ENCODE data around the gene NPNT. TPM values are rescaled to one million over a fixed set of nuclear protein-coding genes. Genes with fewer than 3 reads are reported as not detected.
A peak's percentile ranks its signal among the peaks of the same experiment; 100 is the strongest.

NPNT gene
- total and polyA plus RNA-seq, 5 experiments from 2014 or later: not detected

- Mint-ChIP-seq H3K36me3 (peaks cover 0 to 13% (median 0%) of the 10 kb centered on the region in 3 donors), H3K9me3 (peaks cover 0 to 3% (median 0%) of the 10 kb centered on the region in 9 donors), H3K27ac (no peak overlapping the region), H3K4me1 (peaks cover 0 to 9% (median 3%) of the 10 kb centered on the region in 4 donors), H3K4me3 (peak overlapping the region in 2 of 10 donors; percentile 41 to 55), H3K27me3 (peaks cover 51 to 85% (median 64%) of the 10 kb centered on the region in 5 donors)
- POLR2A ChIA-PET: no interaction called here
- DNase-seq: no peak
- no peak for ATAC-seq
Measured at GRCh38 chr4:105895583-105896460, 551 bp downstream of the NPNT start.

- DNase-seq: no peak
- Mint-ChIP-seq H3K4me1 (peaks cover 0 to 9% (median 3%) of the 10 kb centered on the region in 4 donors), H3K9me3 (peaks cover 0 to 3% (median 0%) of the 10 kb centered on the region in 9 donors), H3K36me3 (peaks cover 0 to 13% (median 0%) of the 10 kb centered on the region in 3 donors), H3K27me3 (peaks cover 47 to 78% (median 64%) of the 10 kb centered on the region in 5 donors), H3K4me3 (peak overlapping the region in 2 of 10 donors; percentile 24 to 41), H3K27ac (no peak overlapping the region)
- ATAC-seq: no peak
- POLR2A ChIA-PET: no interaction called here
Measured at GRCh38 chr4:105896461-105896942, 1.2 kb downstream of the NPNT start.

DNA sequence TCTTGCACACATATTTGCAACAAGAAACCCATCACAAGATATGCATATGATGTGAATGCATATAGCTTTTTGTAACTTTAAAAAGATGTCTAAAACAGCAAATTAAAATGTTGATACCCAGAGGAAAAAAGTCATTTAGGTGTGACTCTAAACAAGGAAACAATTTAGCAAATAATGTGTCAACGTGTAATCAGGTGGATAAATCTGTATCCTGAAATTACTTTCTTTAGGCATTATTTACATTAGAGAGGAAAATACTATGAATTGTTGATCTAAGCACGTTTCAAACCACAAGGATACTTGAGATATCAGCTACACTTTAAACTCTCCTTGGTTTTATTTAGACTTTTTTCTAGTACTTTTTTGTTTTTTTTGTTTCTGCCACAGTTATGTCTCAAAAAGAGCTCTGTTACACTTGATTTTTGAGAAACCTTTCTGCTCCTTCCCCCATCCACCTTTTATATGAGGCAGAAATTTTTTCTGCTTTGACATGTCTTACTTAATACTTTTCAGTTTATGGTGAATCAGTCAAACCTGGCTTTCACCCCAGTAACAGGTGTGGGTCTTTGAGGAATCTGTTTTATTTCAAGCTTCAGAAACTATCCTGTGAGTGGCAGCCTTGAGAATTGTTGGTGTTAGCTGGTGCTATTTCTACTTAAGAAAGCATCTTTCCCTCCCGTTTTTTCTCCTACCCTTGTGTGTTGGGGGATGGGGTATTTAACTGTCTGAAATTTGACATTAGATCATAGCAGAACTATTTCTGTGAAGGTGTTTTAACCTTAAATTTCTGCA, 1.9 kb downstream of the NPNT start:
- Mint-ChIP-seq H3K4me1 (peaks cover 0 to 9% (median 3%) of the 10 kb centered on the region in 4 donors), H3K27me3 (peaks cover 46 to 74% (median 65%) of the 10 kb centered on the region in 5 donors), H3K36me3 (peaks cover 0 to 13% (median 0%) of the 10 kb centered on the region in 3 donors), H3K4me3 (no peak overlapping the region), H3K27ac (no peak overlapping the region), H3K9me3 (peaks cover 0 to 3% (median 0%) of the 10 kb centered on the region in 9 donors)
- POLR2A ChIA-PET: no interaction called here
- DNase-seq (no peak), ATAC-seq (no peak)

GRCh38 chr4:105900541-105900940, 5.3 kb downstream of the NPNT start:
- Mint-ChIP-seq H3K4me3 (no peak overlapping the region), H3K4me1 (peaks cover 0 to 7% (median 3%) of the 10 kb centered on the region in 4 donors), H3K27ac (no peak overlapping the region), H3K36me3 (peaks cover 0 to 5% (median 0%) of the 10 kb centered on the region in 3 donors), H3K27me3 (peaks cover 30 to 67% (median 45%) of the 10 kb centered on the region in 5 donors), H3K9me3 (peaks cover 0 to 2% (median 0%) of the 10 kb centered on the region in 9 donors)
- DNase-seq (no peak), ATAC-seq (no peak)
- POLR2A ChIA-PET: no interaction called here

- Mint-ChIP-seq H3K36me3 (peaks cover 0 to 5% (median 0%) of the 10 kb centered on the region in 3 donors), H3K9me3 (peaks cover 0 to 2% (median 0%) of the 10 kb centered on the region in 9 donors), H3K4me1 (no peaks in the 10 kb centered on the region), H3K27me3 (peaks cover 18 to 60% (median 31%) of the 10 kb centered on the region in 5 donors), H3K27ac (no peak overlapping the region), H3K4me3 (no peak overlapping the region)
- ATAC-seq (no peak), DNase-seq (no peak)
- POLR2A ChIA-PET: no interaction called here
Measured at GRCh38 chr4:105902550-105903262, 7.4 kb downstream of the NPNT start.

GRCh38 chr4:105909787-105910281, 14.6 kb downstream of the NPNT start:
- Mint-ChIP-seq H3K36me3 (no peaks in the 10 kb centered on the region), H3K4me3 (no peak overlapping the region), H3K27me3 (peaks cover 1 to 14% (median 4%) of the 10 kb centered on the region in 5 donors), H3K4me1 (no peaks in the 10 kb centered on the region), H3K27ac (no peak overlapping the region), H3K9me3 (peaks cover 0 to 2% (median 0%) of the 10 kb centered on the region in 9 donors)
- DNase-seq (no peak), ATAC-seq (no peak)
- POLR2A ChIA-PET: no interaction called here

DNA sequence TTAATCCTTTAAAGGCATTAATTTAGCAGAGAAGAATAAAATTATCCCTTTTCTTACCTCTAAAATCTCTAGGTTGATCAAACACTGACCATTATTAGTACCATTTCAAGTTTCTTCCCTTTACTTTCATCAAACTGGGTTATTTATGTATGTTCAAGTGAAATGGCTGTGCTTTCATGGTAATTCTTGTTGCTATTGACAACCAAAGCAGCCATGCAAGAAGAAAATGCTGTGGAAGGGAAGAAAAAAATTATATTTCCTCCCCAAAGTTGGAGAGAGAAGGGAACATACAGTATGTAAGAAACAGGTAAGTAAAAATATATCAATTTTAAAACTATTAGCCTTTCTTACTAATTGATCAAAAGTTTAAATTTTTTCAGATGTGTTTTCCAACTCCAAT, 16.2 kb downstream of the NPNT start:
- POLR2A ChIA-PET: no interaction called here
- Mint-ChIP-seq H3K36me3 (no peaks in the 10 kb centered on the region), H3K9me3 (no peaks in the 10 kb centered on the region), H3K4me3 (no peak overlapping the region), H3K4me1 (no peaks in the 10 kb centered on the region), H3K27me3 (peaks cover 0 to 3% (median 1%) of the 10 kb centered on the region in 5 donors), H3K27ac (no peak overlapping the region)
- DNase-seq (no peak), ATAC-seq (no peak)

- ATAC-seq: no peak
- H3K27me3 Mint-ChIP-seq: peaks cover 0 to 3% (median 0%) of the 10 kb centered on the region in 5 donors
- H3K36me3 Mint-ChIP-seq: no peaks in the 10 kb centered on the region
- DNase-seq: no peak
- no peak overlapping the region for H3K27ac Mint-ChIP-seq
- H3K9me3 Mint-ChIP-seq: no peaks in the 10 kb centered on the region
- H3K4me1 Mint-ChIP-seq: no peaks in the 10 kb centered on the region
- H3K4me3 Mint-ChIP-seq: no peak overlapping the region
- POLR2A ChIA-PET: no interaction called here
Measured at GRCh38 chr4:105912633-105913032, 17.4 kb downstream of the NPNT start.

DNA sequence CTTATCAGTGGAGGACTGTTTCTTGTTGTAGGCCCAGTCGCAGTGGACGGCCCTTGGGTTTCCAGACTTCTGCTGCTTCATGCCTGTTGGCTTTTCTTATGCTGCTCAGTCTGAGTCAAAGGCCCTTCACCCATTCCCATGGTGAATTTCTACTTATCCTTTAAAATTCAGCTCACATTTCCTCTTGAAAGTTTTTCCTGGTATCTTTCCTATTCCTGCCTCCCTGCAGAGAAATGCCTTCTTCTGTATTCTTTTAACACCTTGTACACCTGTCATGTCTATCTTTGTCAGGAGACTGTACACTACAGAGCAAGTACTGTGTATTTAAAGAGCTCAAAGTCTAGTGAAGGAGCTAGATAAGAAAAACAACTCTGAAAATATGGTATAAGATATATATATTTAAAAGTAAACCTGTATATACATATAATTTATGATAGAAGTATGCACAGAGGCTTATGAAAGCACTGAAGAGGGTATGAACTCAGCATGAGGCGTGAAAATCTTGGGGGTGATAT, 22.0 kb downstream of the NPNT start:
- H3K27ac Mint-ChIP-seq: no peak overlapping the region
- peaks cover 0 to 3% (median 0%) of the 10 kb centered on the region in 5 donors for H3K27me3 Mint-ChIP-seq
- H3K4me1 Mint-ChIP-seq: no peaks in the 10 kb centered on the region
- POLR2A ChIA-PET: no interaction called here
- no peak overlapping the region for H3K4me3 Mint-ChIP-seq
- no peak for DNase-seq
- H3K9me3 Mint-ChIP-seq: no peaks in the 10 kb centered on the region
- no peak for ATAC-seq
- H3K36me3 Mint-ChIP-seq: no peaks in the 10 kb centered on the region

DNA sequence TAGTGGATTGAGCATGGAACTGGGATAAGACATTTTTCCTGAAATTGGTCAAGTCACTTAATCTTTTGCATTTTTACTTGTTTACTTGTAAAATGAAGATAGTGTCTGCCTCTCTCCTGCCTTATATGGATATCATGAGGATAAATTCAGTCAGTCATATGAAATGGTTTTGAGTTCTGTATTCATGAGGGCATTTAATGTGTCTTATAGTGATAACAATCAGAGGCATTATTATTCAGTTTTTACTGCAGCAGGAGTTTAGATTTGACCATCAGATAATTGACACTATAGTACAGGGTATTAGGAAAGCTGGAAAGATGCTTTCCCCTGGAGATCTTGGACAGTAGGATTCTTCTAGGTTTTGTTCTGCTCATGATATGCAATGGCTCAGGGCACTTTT, 26.0 kb downstream of the NPNT start:
- no peaks in the 10 kb centered on the region for H3K9me3 Mint-ChIP-seq
- no peaks in the 10 kb centered on the region for H3K4me1 Mint-ChIP-seq
- no peak overlapping the region for H3K4me3 Mint-ChIP-seq
- DNase-seq (no peak), ATAC-seq (no peak)
- no peaks in the 10 kb centered on the region for H3K36me3 Mint-ChIP-seq
- POLR2A ChIA-PET: no interaction called here
- peaks cover 0 to 5% (median 0%) of the 10 kb centered on the region in 5 donors for H3K27me3 Mint-ChIP-seq
- no peak overlapping the region for H3K27ac Mint-ChIP-seq

DNA sequence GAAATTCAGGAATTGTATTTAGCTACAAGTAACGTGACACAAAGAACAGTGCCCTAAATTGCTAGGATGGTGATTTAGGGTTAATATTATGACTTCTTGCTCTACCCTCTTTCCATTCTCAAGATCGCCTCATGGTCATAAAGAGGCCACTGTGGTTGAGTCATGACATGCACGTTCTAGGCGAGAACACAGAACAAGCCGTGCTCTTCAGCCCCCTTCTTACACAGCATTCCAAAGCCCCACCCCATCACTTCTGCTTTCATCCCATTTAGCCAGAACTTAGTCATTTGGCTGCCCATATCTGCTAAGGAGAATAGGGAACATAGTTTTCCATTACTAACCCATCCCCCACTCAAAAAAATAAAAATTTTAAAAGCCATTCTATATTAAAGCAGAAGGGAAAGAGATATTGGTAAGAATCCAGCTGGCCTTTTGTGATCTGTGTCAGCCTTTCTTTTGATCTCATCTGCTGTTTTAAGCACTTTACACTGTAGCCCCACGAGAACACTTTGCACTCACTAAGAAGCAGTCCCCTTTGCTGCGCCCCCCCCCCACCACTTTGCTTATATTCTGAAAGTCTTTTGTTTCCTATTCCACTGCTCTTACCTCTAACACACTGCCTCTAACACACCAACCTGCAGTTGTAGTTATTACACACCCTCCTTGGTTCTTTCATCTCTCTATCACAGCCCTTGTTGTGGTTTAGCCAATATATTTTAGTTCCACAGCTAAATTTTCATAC, 28.4 kb downstream of the NPNT start:
- Mint-ChIP-seq H3K9me3 (no peaks in the 10 kb centered on the region), H3K4me1 (no peaks in the 10 kb centered on the region), H3K4me3 (no peak overlapping the region), H3K27ac (no peak overlapping the region), H3K36me3 (no peaks in the 10 kb centered on the region), H3K27me3 (peaks cover 0 to 5% (median 0%) of the 10 kb centered on the region in 5 donors)
- ATAC-seq (no peak), DNase-seq (no peak)
- POLR2A ChIA-PET: no interaction called here

Data from naive thymus-derived CD8-positive, alpha-beta T cell (primary cell).